GM12878 (cell line): ENCODE measurements around the gene AKR1A1. TPM values are rescaled to one million over a fixed set of nuclear protein-coding genes. Genes with fewer than 3 reads are reported as not detected.

Experiments used
- ATAC-seq: fragments of 200-7000 bp; cut with Tn5 transposase; 3 replicates; pipeline ENCODE4 v1.9.1; 2020; ENCODE audit warnings: mild to moderate bottlenecking, moderate library complexity
- BruUV-seq: library from RNA; stranded (reverse); fragments of 400-500 nt; replicated peaks from 2 replicates; lab custom pipeline; 2021; lab: Mats Ljungman, UMichigan
- CTCF ChIA-PET: fragments of 300-600 bp; sonication (Branson Sonifier 250); formaldehyde crosslinking; extraction: SDS; loops from one replicate; lab custom pipeline; 2021; ENCODE audit warnings: inconsistent platforms; lab: Yijun Ruan, JAX
- POLR2A ChIA-PET: fragments of 350-600 bp; formaldehyde crosslinking; extraction: SDS; loops from one replicate; lab custom pipeline; 2021; ENCODE audit warnings: inconsistent platforms; lab: Charles Lee
- RAD21 ChIA-PET: fragments of 300-600 bp; sonication (Branson Sonifier 250); formaldehyde crosslinking; loops from one replicate; lab custom pipeline; 2023; ENCODE audit warnings: antibody characterized with exemption; ENCODE audit not compliant: unreplicated experiment; lab: Charles Lee
- SMC1A ChIA-PET: fragments of 300-600 bp; sonication (Branson Sonifier 250); formaldehyde crosslinking; loops from one replicate; lab custom pipeline; 2023; ENCODE audit not compliant: unreplicated experiment, uncharacterized antibody; lab: Charles Lee
- DNase-seq: peaks from one replicate; pipeline ENCODE4 v3.0.0-alpha.2; 2011; ENCODE audit warnings: low read depth, low spot score
- FAIRE-seq: peaks from 3 replicates; lab custom pipeline; 2011; peaks lifted over from hg19 to GRCh38; lab: Jason Lieb, UNC
- H2AFZ ChIP-seq: 2 replicates; pipeline ENCODE4 v1.6.0; 2011; ENCODE audit warnings: low read depth, low read length, control low read depth; ENCODE audit not compliant: control insufficient read depth
- H3K27ac ChIP-seq: 2 replicates; pipeline ENCODE4 v1.5.1; 2011; ENCODE audit warnings: control low read depth; ENCODE audit not compliant: control insufficient read depth, insufficient read depth
- H3K27me3 ChIP-seq, 2 experiments: replicated peaks in 1 of 2; 2 replicates each; pipeline versions ENCODE4 v1.6.0 to v1.6.1; 2011; ENCODE audit warnings: low read length in 1 of 2; ENCODE audit not compliant: control insufficient read depth in 2 of 2, insufficient read depth in 2 of 2
- H3K36me3 ChIP-seq, 2 experiments: 2 replicates each; pipeline ENCODE4 v1.5.1; 2011; ENCODE audit warnings: low read length in 1 of 2; ENCODE audit not compliant: control insufficient read depth in 2 of 2, insufficient read depth in 2 of 2
- H3K4me1 ChIP-seq: 2 replicates; pipeline ENCODE4 v1.6.1; 2011; ENCODE audit warnings: mild to moderate bottlenecking, low read length, moderate library complexity, mixed read lengths; ENCODE audit not compliant: control insufficient read depth, insufficient read depth
- H3K4me2 ChIP-seq: 2 replicates; pipeline ENCODE4 v1.6.0; 2011; ENCODE audit warnings: control low read depth; ENCODE audit not compliant: control insufficient read depth, insufficient read depth
- H3K4me3 ChIP-seq: fragments of 200-600 bp; sonication (generic); 2 replicates; pipeline ENCODE4 v1.5.1; 2016
- H3K79me2 ChIP-seq: 2 replicates; pipeline ENCODE4 v1.6.0; 2011; ENCODE audit warnings: low read length; ENCODE audit not compliant: control insufficient read depth, insufficient read depth
- H3K9ac ChIP-seq: 2 replicates; pipeline ENCODE4 v1.8.0; 2011; ENCODE audit warnings: low read length, control low read depth, mixed read lengths; ENCODE audit not compliant: control insufficient read depth, insufficient read depth
- H3K9me3 ChIP-seq: replicated peaks from 3 replicates; pipeline ENCODE4 v1.5.1; 2011; ENCODE audit warnings: mild to moderate bottlenecking, low read length; ENCODE audit not compliant: control insufficient read depth, insufficient read depth
- H4K20me1 ChIP-seq: 2 replicates; pipeline ENCODE4 v1.6.0; 2011; ENCODE audit not compliant: control insufficient read depth, insufficient read depth
- GATAD2B ChIP-seq: fragments of 450-650 bp; conservative IDR thresholded peaks from 2 replicates; pipeline ENCODE4 v1.6.1; 2017; ENCODE audit warnings: low read depth, mild to moderate bottlenecking, moderate library complexity
- HDAC6 ChIP-seq: fragments of 200-600 bp; sonication (generic); IDR thresholded peaks from one replicate; pipeline ENCODE4 v1.8.0; 2017; ENCODE audit warnings: antibody characterized with exemption; ENCODE audit not compliant: unreplicated experiment
- IKZF1 ChIP-seq: fragments of 450-650 bp; conservative IDR thresholded peaks from 2 replicates; pipeline ENCODE4 v1.6.1; 2017; ENCODE audit warnings: antibody characterized with exemption, mild to moderate bottlenecking
- KDM1A ChIP-seq: fragments of 200-600 bp; sonication (generic); IDR thresholded peaks from 2 replicates; pipeline ENCODE4 v1.6.1; 2016; ENCODE audit warnings: borderline replicate concordance
- NR2F1 ChIP-seq: fragments of 450-650 bp; conservative IDR thresholded peaks from 2 replicates; pipeline ENCODE4 v1.6.1; 2017; ENCODE audit warnings: mild to moderate bottlenecking
- RUNX3 ChIP-seq: IDR thresholded peaks from 2 replicates; pipeline ENCODE4 v1.6.1; 2012; ENCODE audit warnings: low read length, inconsistent platforms
- ZNF24 ChIP-seq: fragments of 450-650 bp; IDR thresholded peaks from 2 replicates; pipeline ENCODE4 v1.6.1; 2017; ENCODE audit warnings: antibody characterized with exemption, mild to moderate bottlenecking
- WGBS: methylation state at CpG from one replicate; pipeline ENCODE4 v1.1.6; 2016; ENCODE audit warnings: low lambda C conversion rate; ENCODE audit not compliant: insufficient replicate concordance, insufficient coverage; ENCODE audit errors: missing lambda C conversion rate; 5-methylcytosine and 5-hydroxymethylcytosine counted together
- in situ Hi-C: fragments of 300-500 bp; cut with MboI; formaldehyde crosslinking; loops from 9 replicates; pipeline ENCODE4 v1.14.3; 2018; ENCODE audit warnings: mixed read lengths
- intact Hi-C: fragments of 100-400 bp; cut with micrococcal nuclease; formaldehyde crosslinking; loops from one replicate; pipeline ENCODE4 v1.14.2; 2022; ENCODE audit not compliant: unreplicated experiment
- polyA plus RNA-seq, 11 experiments: library from polyadenylated mRNA; depleted of rRNA in 4 of 11; unstranded in 6 of 11; stranded (reverse) in 5 of 11; fragments of >200 nt; fragmentation: Nextera tagmentation in 4 of 11; fragmentation: Illumina TruSeq in 1 of 11; extraction: Ambion mirVana in 4 of 11; extraction: Trizol in 1 of 11; gene quantifications; 1 replicate in 1 of 11; 2 replicates in 10 of 11; pipeline versions ENCODE4 v1.2.1 to v1.2.3, GENCODE V29; 2011 to 2016; ENCODE audit warnings: inconsistent platforms in 2 of 11, missing spikeins in 2 of 11, low read depth in 1 of 11
- total RNA-seq, 4 experiments: library from RNA; depleted of rRNA in 3 of 4; stranded (reverse); fragments of >200 nt in 3 of 4; fragmentation: Illumina TruSeq in 1 of 4; extraction: Trizol in 1 of 4; gene quantifications; 2 replicates each; pipeline versions ENCODE4 v1.2.1 to v1.2.3, GENCODE V29; 2013 to 2021
- TF ChIP-seq, protein P1 (sequence below): IDR thresholded peaks from 2 replicates; pipeline ENCODE4 v1.6.1; 2012; ENCODE audit warnings: improper control_type of control experiment, low read depth, low read length; ENCODE audit not compliant: insufficient replicate concordance

The AKR1A1 gene
- total and polyA plus RNA-seq, 10 of the 15 experiments (the other 5 are each of a cell fraction or from before 2014, with no cell fraction given), result 187 to 335 (median 241) TPM

- peak; percentile 71 for TF ChIP-seq NR2F1
- TF ChIP-seq KDM1A, result no peak
- TF ChIP-seq IKZF1, result 0 out of 2 replicates have a peak, but pooled peaks have one; percentile 45
- TF ChIP-seq ZNF24, result no peak
- TF ChIP-seq RUNX3, result 0 out of 2 replicates have a peak, but pooled peaks have one; percentile 17
- no peak for TF ChIP-seq HDAC6
- no peak for TF ChIP-seq GATAD2B
- TF ChIP-seq, protein P1, sequence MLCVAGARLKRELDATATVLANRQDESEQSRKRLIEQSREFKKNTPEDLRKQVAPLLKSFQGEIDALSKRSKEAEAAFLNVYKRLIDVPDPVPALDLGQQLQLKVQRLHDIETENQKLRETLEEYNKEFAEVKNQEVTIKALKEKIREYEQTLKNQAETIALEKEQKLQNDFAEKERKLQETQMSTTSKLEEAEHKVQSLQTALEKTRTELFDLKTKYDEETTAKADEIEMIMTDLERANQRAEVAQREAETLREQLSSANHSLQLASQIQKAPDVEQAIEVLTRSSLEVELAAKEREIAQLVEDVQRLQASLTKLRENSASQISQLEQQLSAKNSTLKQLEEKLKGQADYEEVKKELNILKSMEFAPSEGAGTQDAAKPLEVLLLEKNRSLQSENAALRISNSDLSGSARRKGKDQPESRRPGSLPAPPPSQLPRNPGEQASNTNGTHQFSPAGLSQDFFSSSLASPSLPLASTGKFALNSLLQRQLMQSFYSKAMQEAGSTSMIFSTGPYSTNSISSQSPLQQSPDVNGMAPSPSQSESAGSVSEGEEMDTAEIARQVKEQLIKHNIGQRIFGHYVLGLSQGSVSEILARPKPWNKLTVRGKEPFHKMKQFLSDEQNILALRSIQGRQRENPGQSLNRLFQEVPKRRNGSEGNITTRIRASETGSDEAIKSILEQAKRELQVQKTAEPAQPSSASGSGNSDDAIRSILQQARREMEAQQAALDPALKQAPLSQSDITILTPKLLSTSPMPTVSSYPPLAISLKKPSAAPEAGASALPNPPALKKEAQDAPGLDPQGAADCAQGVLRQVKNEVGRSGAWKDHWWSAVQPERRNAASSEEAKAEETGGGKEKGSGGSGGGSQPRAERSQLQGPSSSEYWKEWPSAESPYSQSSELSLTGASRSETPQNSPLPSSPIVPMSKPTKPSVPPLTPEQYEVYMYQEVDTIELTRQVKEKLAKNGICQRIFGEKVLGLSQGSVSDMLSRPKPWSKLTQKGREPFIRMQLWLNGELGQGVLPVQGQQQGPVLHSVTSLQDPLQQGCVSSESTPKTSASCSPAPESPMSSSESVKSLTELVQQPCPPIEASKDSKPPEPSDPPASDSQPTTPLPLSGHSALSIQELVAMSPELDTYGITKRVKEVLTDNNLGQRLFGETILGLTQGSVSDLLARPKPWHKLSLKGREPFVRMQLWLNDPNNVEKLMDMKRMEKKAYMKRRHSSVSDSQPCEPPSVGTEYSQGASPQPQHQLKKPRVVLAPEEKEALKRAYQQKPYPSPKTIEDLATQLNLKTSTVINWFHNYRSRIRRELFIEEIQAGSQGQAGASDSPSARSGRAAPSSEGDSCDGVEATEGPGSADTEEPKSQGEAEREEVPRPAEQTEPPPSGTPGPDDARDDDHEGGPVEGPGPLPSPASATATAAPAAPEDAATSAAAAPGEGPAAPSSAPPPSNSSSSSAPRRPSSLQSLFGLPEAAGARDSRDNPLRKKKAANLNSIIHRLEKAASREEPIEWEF, result no peak
- FAIRE-seq, result no peak
- Histone ChIP-seq H3K36me3 (peaks cover 6 to 22% of the 10 kb centered on the region in 2 experiments), H3K27me3 (no peaks in the 10 kb centered on the region), H2AFZ (no peak overlapping the region), H3K4me1 (peaks cover 7% of the 10 kb centered on the region), H3K79me2 (peaks cover 35% of the 10 kb centered on the region), H3K4me3 (no peak overlapping the region), H3K9me3 (no peaks in the 10 kb centered on the region), H3K4me2 (peak overlapping the region; percentile 59), H4K20me1 (no peaks in the 10 kb centered on the region), H3K9ac (peak overlapping the region; percentile 26; the same call in 1 of the 2 replicates), H3K27ac (peak overlapping the region; percentile 69)
- CTCF ChIA-PET, result interaction anchor here (0.6 to 1.6 kb wide), 8 partner anchors 9 to 58 kb away, joined by 3 to 17 read pairs (median 4); partner anchors contain the start of genes CCDC163, MMACHC and PRDX1
- POLR2A ChIA-PET, result interaction anchor here (0.6 to 4.1 kb wide), 9 partner anchors 12 to 218 kb away, joined by 3 to 24 read pairs (median 4); partner anchors contain the start of genes PRDX1 and TOE1
- peak; percentile 65 for ATAC-seq
- WGBS, result 74% methylated on average over 3 of the region's 3 CpGs
- SMC1A ChIA-PET, result interaction anchor here (0.8 to 3.1 kb wide), 14 partner anchors 10 to 70 kb away, joined by 3 to 24 read pairs (median 4); partner anchors contain the start of gene PRDX1
- DNase-seq, result no peak
- RAD21 ChIA-PET, result interaction anchor here (0.6 to 1.4 kb wide), 9 partner anchors 9 to 167 kb away, joined by 3 to 6 read pairs (median 3); partner anchors contain the start of genes CCDC163 and MMACHC
- intact Hi-C loops (no loop called here), in situ Hi-C loops (no loop called here)
- BruUV-seq, result no TSS peak
Measured at GRCh38 chr1:45557422-45557944, 6.9 kb downstream of the AKR1A1 start.
